ENCODE data around the gene TMEM18. TPM values are rescaled to one million over a fixed set of nuclear protein-coding genes. Genes with fewer than 3 reads are reported as not detected.
A peak's percentile ranks its signal among the peaks of the same experiment; 100 is the strongest.

TMEM18 gene
- total RNA-seq, 1 experiment from 2014 or later = 49.6 TPM

DNA sequence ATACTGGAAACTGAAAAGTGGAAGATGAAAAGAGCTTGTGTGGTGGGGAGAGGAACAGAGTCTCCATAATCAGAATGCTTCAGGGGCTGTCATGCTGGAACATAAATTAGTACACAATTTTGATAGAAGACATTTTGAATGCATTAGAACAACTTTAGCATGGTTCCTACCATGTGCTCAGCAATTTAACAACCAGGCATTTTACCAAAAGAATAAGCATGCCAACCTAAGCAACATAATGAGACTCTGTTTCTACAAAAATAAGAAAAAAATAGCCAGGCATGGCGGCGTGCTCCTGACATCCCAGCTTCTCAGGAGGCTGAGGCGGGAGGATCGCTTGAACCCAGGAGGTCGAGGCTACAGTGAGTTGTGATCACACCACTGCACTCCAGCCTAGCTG lies 40.5 kb upstream of the TMEM18 start:
- Histone ChIP-seq H3K27ac (ENCODE audit: low read length) (no peak overlapping the region), H3K36me3 (ENCODE audit: control insufficient read depth, insufficient read depth, low read length) (no peaks in the 10 kb centered on the region), H3K4me1 (ENCODE audit: control insufficient read depth, insufficient read depth, low read length) (no peaks in the 10 kb centered on the region), H3K9me3 (ENCODE audit: control insufficient read depth, insufficient read depth, low read depth, low read length) (no peaks in the 10 kb centered on the region), H3K27me3 (ENCODE audit: control insufficient read depth, insufficient read depth, low read length) (no peaks in the 10 kb centered on the region), H3K4me3 (ENCODE audit: low read depth in 2 of 2, low read length in 2 of 2) (no peak overlapping the region)
- TF ChIP-seq, protein P1, sequence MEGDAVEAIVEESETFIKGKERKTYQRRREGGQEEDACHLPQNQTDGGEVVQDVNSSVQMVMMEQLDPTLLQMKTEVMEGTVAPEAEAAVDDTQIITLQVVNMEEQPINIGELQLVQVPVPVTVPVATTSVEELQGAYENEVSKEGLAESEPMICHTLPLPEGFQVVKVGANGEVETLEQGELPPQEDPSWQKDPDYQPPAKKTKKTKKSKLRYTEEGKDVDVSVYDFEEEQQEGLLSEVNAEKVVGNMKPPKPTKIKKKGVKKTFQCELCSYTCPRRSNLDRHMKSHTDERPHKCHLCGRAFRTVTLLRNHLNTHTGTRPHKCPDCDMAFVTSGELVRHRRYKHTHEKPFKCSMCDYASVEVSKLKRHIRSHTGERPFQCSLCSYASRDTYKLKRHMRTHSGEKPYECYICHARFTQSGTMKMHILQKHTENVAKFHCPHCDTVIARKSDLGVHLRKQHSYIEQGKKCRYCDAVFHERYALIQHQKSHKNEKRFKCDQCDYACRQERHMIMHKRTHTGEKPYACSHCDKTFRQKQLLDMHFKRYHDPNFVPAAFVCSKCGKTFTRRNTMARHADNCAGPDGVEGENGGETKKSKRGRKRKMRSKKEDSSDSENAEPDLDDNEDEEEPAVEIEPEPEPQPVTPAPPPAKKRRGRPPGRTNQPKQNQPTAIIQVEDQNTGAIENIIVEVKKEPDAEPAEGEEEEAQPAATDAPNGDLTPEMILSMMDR (IDR thresholded peaks at IDR 0.05) = no peak
- TF ChIP-seq POLR2AphosphoS5 (IDR thresholded peaks at IDR 0.05; ENCODE audit: low read depth, low read length) (no peak), TCF7L2 (IDR thresholded peaks at IDR 0.05; ENCODE audit: low read depth, low read length) (no peak), SIN3A (IDR thresholded peaks at IDR 0.05; ENCODE audit: borderline replicate concordance, insufficient read depth, low read depth, low read length) (no peak)
- TF ChIP-seq, protein P2, sequence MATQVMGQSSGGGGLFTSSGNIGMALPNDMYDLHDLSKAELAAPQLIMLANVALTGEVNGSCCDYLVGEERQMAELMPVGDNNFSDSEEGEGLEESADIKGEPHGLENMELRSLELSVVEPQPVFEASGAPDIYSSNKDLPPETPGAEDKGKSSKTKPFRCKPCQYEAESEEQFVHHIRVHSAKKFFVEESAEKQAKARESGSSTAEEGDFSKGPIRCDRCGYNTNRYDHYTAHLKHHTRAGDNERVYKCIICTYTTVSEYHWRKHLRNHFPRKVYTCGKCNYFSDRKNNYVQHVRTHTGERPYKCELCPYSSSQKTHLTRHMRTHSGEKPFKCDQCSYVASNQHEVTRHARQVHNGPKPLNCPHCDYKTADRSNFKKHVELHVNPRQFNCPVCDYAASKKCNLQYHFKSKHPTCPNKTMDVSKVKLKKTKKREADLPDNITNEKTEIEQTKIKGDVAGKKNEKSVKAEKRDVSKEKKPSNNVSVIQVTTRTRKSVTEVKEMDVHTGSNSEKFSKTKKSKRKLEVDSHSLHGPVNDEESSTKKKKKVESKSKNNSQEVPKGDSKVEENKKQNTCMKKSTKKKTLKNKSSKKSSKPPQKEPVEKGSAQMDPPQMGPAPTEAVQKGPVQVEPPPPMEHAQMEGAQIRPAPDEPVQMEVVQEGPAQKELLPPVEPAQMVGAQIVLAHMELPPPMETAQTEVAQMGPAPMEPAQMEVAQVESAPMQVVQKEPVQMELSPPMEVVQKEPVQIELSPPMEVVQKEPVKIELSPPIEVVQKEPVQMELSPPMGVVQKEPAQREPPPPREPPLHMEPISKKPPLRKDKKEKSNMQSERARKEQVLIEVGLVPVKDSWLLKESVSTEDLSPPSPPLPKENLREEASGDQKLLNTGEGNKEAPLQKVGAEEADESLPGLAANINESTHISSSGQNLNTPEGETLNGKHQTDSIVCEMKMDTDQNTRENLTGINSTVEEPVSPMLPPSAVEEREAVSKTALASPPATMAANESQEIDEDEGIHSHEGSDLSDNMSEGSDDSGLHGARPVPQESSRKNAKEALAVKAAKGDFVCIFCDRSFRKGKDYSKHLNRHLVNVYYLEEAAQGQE (IDR thresholded peaks at IDR 0.05; ENCODE audit: insufficient read depth in 1 of 2, low read depth in 2 of 2, low read length in 1 of 2) = no peak
- CTCF ChIA-PET = interaction anchor here (0.8 kb wide), 1 partner anchor 236 kb away, joined by 3 read pairs; no protein-coding TSS in a partner anchor
- intact Hi-C loops (cut with micrococcal nuclease; ENCODE audit: unreplicated experiment) = no loop called here
- no peak for ATAC-seq
- POLR2A ChIA-PET = interaction anchor here (0.6 kb wide), 1 partner anchor 11 kb away, joined by 3 read pairs; no protein-coding TSS in a partner anchor
- no TSS peak for BruUV-seq (replicated peaks)
- in situ Hi-C loops (cut with HindIII; ENCODE audit: low pct_unique_long_range_greater_than_20kb, low sequenced_read_pairs) = no loop called here
- no peak for DNase-seq (ENCODE audit: low read depth, low spot score)

DNA sequence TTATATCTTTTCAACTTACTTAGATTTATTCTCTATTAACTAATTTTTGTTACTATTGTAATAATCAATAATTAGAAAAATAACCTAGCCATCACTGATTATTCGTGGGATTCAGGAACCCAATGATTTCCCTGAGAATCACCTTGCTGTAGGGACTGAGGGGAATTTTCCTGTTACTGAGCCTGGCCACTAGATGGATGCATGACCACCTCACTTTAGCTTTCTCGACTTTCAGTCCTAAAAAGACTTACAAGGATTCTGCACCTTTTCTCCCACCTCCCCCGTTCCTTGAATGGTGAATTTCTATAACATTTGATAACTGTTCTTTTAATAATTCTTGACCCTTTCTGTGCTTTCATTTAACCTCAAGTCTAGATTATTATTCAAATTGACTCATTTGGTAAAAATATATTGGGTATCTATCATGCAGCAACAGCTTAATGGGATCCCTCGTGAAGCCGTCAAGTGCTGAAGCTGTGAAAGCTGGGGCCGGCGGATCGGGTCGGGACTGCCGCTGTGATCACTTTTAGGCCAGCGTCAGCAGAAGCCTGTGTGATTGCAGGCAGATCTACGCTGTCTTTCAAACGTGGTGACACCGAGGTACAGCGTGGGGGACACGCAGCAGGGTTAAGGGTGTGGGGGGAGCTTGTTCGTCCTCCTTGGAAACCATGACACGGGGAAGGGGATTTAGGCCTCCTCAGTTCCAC lies 38.8 kb upstream of the TMEM18 start:
- Histone ChIP-seq H3K4me1 (ENCODE audit: control insufficient read depth, insufficient read depth, low read length) (no peaks in the 10 kb centered on the region), H3K36me3 (ENCODE audit: control insufficient read depth, insufficient read depth, low read length) (no peaks in the 10 kb centered on the region), H3K27ac (ENCODE audit: low read length) (no peak overlapping the region), H3K27me3 (ENCODE audit: control insufficient read depth, insufficient read depth, low read length) (no peaks in the 10 kb centered on the region), H3K4me3 (ENCODE audit: low read depth in 2 of 2, low read length in 2 of 2) (no peak overlapping the region), H3K9me3 (ENCODE audit: control insufficient read depth, insufficient read depth, low read depth, low read length) (no peaks in the 10 kb centered on the region)
- ChIA-PET CTCF (interaction anchor here (0.8 kb wide), 2 partner anchors 25 to 183 kb away, joined by 3 to 5 read pairs; no protein-coding TSS in a partner anchor), POLR2A (no interaction called here)
- intact Hi-C loops (cut with micrococcal nuclease; ENCODE audit: unreplicated experiment) = no loop called here
- in situ Hi-C loops (cut with HindIII; ENCODE audit: low pct_unique_long_range_greater_than_20kb, low sequenced_read_pairs) = no loop called here
- TF ChIP-seq, protein P1 (IDR thresholded peaks at IDR 0.05) = peak; percentile 73
- TF ChIP-seq SIN3A (IDR thresholded peaks at IDR 0.05; ENCODE audit: borderline replicate concordance, insufficient read depth, low read depth, low read length) = no peak
- ATAC-seq = peak; percentile 63; the same call in 1 of the 2 replicates
- no peak for DNase-seq (ENCODE audit: low read depth, low spot score)
- no TSS peak for BruUV-seq (replicated peaks)
